H9 (cell line): ENCODE data around the gene DIAPH3. TPM values are rescaled to one million over a fixed set of nuclear protein-coding genes. Genes with fewer than 3 reads are reported as not detected.

ENCODE experiments used
- DNase-seq: peaks from one replicate; pipeline ENCODE4 v3.0.0-alpha.2; 2017
- H2AFZ ChIP-seq: one replicate; pipeline ENCODE4 v1.6.1; 2013; ENCODE audit warnings: mild to moderate bottlenecking, low read length, control low read depth, moderate library complexity
- H2AK5ac ChIP-seq: 2 replicates; pipeline ENCODE4 v1.6.1; 2013; ENCODE audit warnings: low read length, control low read depth, mixed read lengths; ENCODE audit not compliant: insufficient read length
- H2BK120ac ChIP-seq: one replicate; pipeline ENCODE4 v1.6.1; 2013; ENCODE audit warnings: low read depth, mild to moderate bottlenecking, low read length, control low read depth, inconsistent platforms; ENCODE audit not compliant: poor library complexity, severe bottlenecking
- H2BK12ac ChIP-seq: 2 replicates; pipeline ENCODE4 v1.6.1; 2013; ENCODE audit warnings: low read length, control low read depth, mixed read lengths, low read depth; ENCODE audit not compliant: insufficient read length
- H2BK15ac ChIP-seq: 2 replicates; pipeline ENCODE4 v1.6.1; 2013; ENCODE audit warnings: low read depth, low read length, control low read depth
- H2BK20ac ChIP-seq: one replicate; pipeline ENCODE4 v1.6.1; 2013; ENCODE audit warnings: low read depth, mild to moderate bottlenecking, low read length, control low read depth, inconsistent platforms; ENCODE audit not compliant: poor library complexity, severe bottlenecking
- H2BK5ac ChIP-seq: 2 replicates; pipeline ENCODE4 v1.6.1; 2013; ENCODE audit warnings: low read length, control low read depth, mixed read lengths; ENCODE audit not compliant: insufficient read length
- H3K14ac ChIP-seq: 2 replicates; pipeline ENCODE4 v1.6.1; 2013; ENCODE audit warnings: low read length, control low read depth; ENCODE audit not compliant: insufficient read depth
- H3K18ac ChIP-seq: 2 replicates; pipeline ENCODE4 v1.6.1; 2013; ENCODE audit warnings: low read depth, mild to moderate bottlenecking, mixed read lengths, low read length, control low read depth; ENCODE audit not compliant: insufficient read length
- H3K23ac ChIP-seq: 2 replicates; pipeline ENCODE4 v1.6.1; 2013; ENCODE audit warnings: low read length, control low read depth, mixed read lengths, low read depth; ENCODE audit not compliant: insufficient read length
- H3K23me2 ChIP-seq: 2 replicates; pipeline ENCODE4 v1.6.1; 2013; ENCODE audit warnings: low read depth, mild to moderate bottlenecking, mixed read lengths, low read length, control low read depth; ENCODE audit not compliant: insufficient read length, poor library complexity, severe bottlenecking
- H3K27ac ChIP-seq: 2 replicates; pipeline ENCODE4 v1.5.1; 2013; ENCODE audit warnings: low read length, control low read depth, mixed read lengths, low read depth; ENCODE audit not compliant: insufficient read length
- H3K27me3 ChIP-seq: 2 replicates; pipeline ENCODE4 v1.6.1; 2013; ENCODE audit warnings: low read length, control low read depth, inconsistent platforms; ENCODE audit not compliant: insufficient read depth
- H3K4ac ChIP-seq: 2 replicates; pipeline ENCODE4 v1.6.1; 2013; ENCODE audit warnings: low read depth, mild to moderate bottlenecking, control low read depth, inconsistent platforms, low read length, moderate library complexity
- H3K4me1 ChIP-seq: 2 replicates; pipeline ENCODE4 v1.6.1; 2013; ENCODE audit warnings: low read length, control low read depth, inconsistent platforms; ENCODE audit not compliant: insufficient read depth
- H3K4me2 ChIP-seq: 2 replicates; pipeline ENCODE4 v1.6.1; 2013; ENCODE audit warnings: low read length, control low read depth, mixed read lengths; ENCODE audit not compliant: insufficient read length, insufficient read depth
- H3K56ac ChIP-seq: 2 replicates; pipeline ENCODE4 v1.6.1; 2013; ENCODE audit warnings: low read depth, mild to moderate bottlenecking, mixed read lengths, low read length, control low read depth; ENCODE audit not compliant: insufficient read length
- H3K79me1 ChIP-seq: 2 replicates; pipeline ENCODE4 v1.6.1; 2013; ENCODE audit warnings: low read depth, mild to moderate bottlenecking, moderate library complexity, low read length, control low read depth, inconsistent platforms; ENCODE audit not compliant: insufficient read depth, poor library complexity, severe bottlenecking
- H3K79me2 ChIP-seq: 2 replicates; pipeline ENCODE4 v1.6.1; 2013; ENCODE audit warnings: low read length, control low read depth, inconsistent platforms; ENCODE audit not compliant: insufficient read depth
- H3K9ac ChIP-seq: 2 replicates; pipeline ENCODE4 v1.6.1; 2013; ENCODE audit warnings: low read length, control low read depth, mixed read lengths; ENCODE audit not compliant: insufficient read length; ENCODE audit errors: extremely low read depth
- H3K9me3 ChIP-seq: one replicate; pipeline ENCODE4 v1.6.1; 2013; ENCODE audit warnings: low read depth, low read length, inconsistent platforms; ENCODE audit not compliant: control insufficient read depth
- H3T11ph ChIP-seq: one replicate; pipeline ENCODE4 v1.6.1; 2013; ENCODE audit warnings: mild to moderate bottlenecking, low read length, control low read depth, inconsistent platforms
- H4K20me1 ChIP-seq: one replicate; pipeline ENCODE4 v1.6.1; 2013; ENCODE audit not compliant: control insufficient read depth, insufficient read length, insufficient read depth
- H4K5ac ChIP-seq: 2 replicates; pipeline ENCODE4 v1.6.1; 2013; ENCODE audit warnings: low read depth, mild to moderate bottlenecking, mixed read lengths, low read length, control low read depth; ENCODE audit not compliant: insufficient read length
- H4K8ac ChIP-seq: replicated peaks from 2 replicates; pipeline ENCODE4 v1.6.1; 2013; ENCODE audit warnings: low read length, control low read depth, mixed read lengths, low read depth; ENCODE audit not compliant: insufficient read length
- H4K91ac ChIP-seq: 2 replicates; pipeline ENCODE4 v1.6.1; 2013; ENCODE audit warnings: low read depth, mild to moderate bottlenecking, moderate library complexity, mixed read lengths, low read length, control low read depth; ENCODE audit not compliant: insufficient read length
- H3K27ac Mint-ChIP-seq, 3 experiments: 2 replicates in 2 of 3; 3 replicates in 1 of 3; pipeline ENCODE4 v1.8.0; 2020 to 2021; ENCODE audit warnings: mixed read lengths in 3 of 3, mild to moderate bottlenecking in 1 of 3, moderate library complexity in 1 of 3
- H3K27me3 Mint-ChIP-seq: 2 replicates; pipeline ENCODE4 v1.8.0; 2021; ENCODE audit warnings: low read depth, mild to moderate bottlenecking, moderate library complexity, mixed read lengths
- H3K36me3 Mint-ChIP-seq, 3 experiments: 2 replicates in 2 of 3; 3 replicates in 1 of 3; pipeline ENCODE4 v1.8.0; 2020 to 2021; ENCODE audit warnings: low read depth in 3 of 3, mixed read lengths in 3 of 3; ENCODE audit not compliant: insufficient read depth in 1 of 3
- H3K4me1 Mint-ChIP-seq, 2 experiments: 2 replicates each; pipeline ENCODE4 v1.8.0; 2020; ENCODE audit warnings: mixed read lengths in 2 of 2
- H3K4me3 Mint-ChIP-seq, 2 experiments: 2 replicates in 1 of 2; 3 replicates in 1 of 2; pipeline ENCODE4 v1.8.0; 2020 to 2021; ENCODE audit warnings: mild to moderate bottlenecking in 2 of 2, mixed read lengths in 2 of 2, moderate library complexity in 1 of 2
- H3K9me3 Mint-ChIP-seq, 2 experiments: 2 replicates in 1 of 2; 3 replicates in 1 of 2; pipeline ENCODE4 v1.8.0; 2020; ENCODE audit warnings: mild to moderate bottlenecking in 2 of 2, mixed read lengths in 2 of 2, moderate library complexity in 1 of 2
- WGBS: extraction: QIAGEN DNeasy Blood & Tissue Kit; methylation state at CpG from one replicate; pipeline ENCODE4 v1.1.7; 2013; ENCODE audit warnings: missing lambda C conversion rate, low lambda C conversion rate, mixed read lengths; ENCODE audit not compliant: insufficient read length; ENCODE audit errors: extremely low coverage; 5-methylcytosine and 5-hydroxymethylcytosine counted together
- total RNA-seq: library from RNA; stranded (reverse); gene quantifications from 2 replicates; pipeline ENCODE4 v1.2.1, GENCODE V29; 2021
- TF ChIP-seq, protein P1 (sequence below): fragments of 200-600 bp; sonication (generic); conservative IDR thresholded peaks from 3 replicates; pipeline ENCODE4 v1.8.0; 2021; ENCODE audit warnings: antibody characterized with exemption, mild to moderate bottlenecking

The DIAPH3 gene
- total RNA-seq, 1 experiment from 2014 or later, result 23.1 TPM

DNA sequence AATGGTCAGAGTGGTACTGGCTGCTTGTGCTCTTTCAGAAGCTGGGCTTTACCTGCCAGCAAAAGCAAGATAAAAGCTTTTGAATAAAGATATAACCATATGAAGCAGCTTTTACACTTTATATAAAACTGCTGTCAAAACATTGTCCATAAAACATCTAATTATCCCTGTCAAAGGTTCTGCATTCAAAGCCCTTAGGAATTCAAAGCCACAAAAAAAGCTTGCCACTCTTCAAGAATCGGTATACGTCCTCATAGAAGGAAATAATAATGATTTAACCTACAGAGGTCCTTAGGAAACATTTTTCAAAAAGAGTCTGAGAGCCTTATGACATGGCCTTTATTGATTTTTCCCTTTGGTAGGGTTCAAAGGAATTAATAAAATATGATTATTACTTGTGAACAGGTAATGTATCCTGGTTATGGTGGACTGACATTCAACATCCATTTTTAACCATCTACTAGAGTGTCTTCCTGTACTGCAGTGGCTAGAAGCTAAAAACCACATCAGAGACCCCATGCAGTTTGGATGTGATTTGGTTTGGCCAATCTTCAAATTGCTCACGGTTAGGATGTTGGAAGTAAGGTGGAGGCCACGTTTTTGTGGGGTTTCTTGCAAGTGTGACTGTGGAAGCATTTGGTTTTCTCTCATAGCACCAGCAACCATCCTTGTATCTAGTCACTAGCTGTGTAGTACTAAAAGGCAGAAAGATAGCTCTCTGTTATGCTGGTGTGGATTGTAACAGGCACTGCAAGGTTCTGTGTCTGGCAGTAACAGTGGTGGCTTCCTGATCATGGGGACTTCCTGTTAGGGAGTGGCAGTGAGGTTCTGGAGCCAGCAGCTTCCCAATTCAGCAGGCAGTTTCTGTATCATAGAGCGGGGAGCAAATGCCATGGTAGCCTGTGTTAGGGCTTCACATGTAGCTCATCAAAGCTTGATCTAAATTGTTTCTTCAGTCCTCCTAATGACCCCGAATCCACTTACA is 441.5 kb downstream of the DIAPH3 start:
- H3K27ac ChIP-seq, result no peak overlapping the region
- no peak overlapping the region for H2BK15ac ChIP-seq
- TF ChIP-seq, protein P1, sequence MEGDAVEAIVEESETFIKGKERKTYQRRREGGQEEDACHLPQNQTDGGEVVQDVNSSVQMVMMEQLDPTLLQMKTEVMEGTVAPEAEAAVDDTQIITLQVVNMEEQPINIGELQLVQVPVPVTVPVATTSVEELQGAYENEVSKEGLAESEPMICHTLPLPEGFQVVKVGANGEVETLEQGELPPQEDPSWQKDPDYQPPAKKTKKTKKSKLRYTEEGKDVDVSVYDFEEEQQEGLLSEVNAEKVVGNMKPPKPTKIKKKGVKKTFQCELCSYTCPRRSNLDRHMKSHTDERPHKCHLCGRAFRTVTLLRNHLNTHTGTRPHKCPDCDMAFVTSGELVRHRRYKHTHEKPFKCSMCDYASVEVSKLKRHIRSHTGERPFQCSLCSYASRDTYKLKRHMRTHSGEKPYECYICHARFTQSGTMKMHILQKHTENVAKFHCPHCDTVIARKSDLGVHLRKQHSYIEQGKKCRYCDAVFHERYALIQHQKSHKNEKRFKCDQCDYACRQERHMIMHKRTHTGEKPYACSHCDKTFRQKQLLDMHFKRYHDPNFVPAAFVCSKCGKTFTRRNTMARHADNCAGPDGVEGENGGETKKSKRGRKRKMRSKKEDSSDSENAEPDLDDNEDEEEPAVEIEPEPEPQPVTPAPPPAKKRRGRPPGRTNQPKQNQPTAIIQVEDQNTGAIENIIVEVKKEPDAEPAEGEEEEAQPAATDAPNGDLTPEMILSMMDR, result no peak

More for the DNA sequence above, 441.5 kb downstream of the DIAPH3 start:
- Histone ChIP-seq H2AK5ac (no peak overlapping the region), H3K23me2 (no peaks in the 10 kb centered on the region), H3K18ac (no peak overlapping the region), H4K20me1 (no peaks in the 10 kb centered on the region), H4K5ac (no peak overlapping the region), H3K79me2 (no peaks in the 10 kb centered on the region), H3K79me1 (no peaks in the 10 kb centered on the region), H3K56ac (no peak overlapping the region), H4K91ac (no peak overlapping the region), H3K27me3 (no peaks in the 10 kb centered on the region), H4K8ac (no peak overlapping the region), H2BK5ac (no peak overlapping the region), H2BK12ac (no peak overlapping the region), H2AFZ (no peak overlapping the region), H2BK20ac (no peak overlapping the region), H2BK120ac (no peak overlapping the region), H3K4me1 (peaks cover 3% of the 10 kb centered on the region; the same call in 1 of the 2 replicates), H3K4ac (no peak overlapping the region), H3K9ac (no peak overlapping the region), H3K4me2 (no peak overlapping the region), H3K14ac (no peak overlapping the region), H3K23ac (no peak overlapping the region), H3T11ph (no peak overlapping the region), H3K9me3 (no peaks in the 10 kb centered on the region)
- H3K27ac Mint-ChIP-seq, result no peak overlapping the region; a peak in 1 of 7 replicates
- DNase-seq, result no peak
- 0 out of 4 replicates have a peak, but pooled peaks cover 3 to 4% of the 10 kb centered on the region in 2 experiments for H3K4me1 Mint-ChIP-seq
- H3K4me3 Mint-ChIP-seq, result no peak overlapping the region
- no peaks in the 10 kb centered on the region for H3K27me3 Mint-ChIP-seq
- no CpG with 5 or more reads among the region's 6 CpGs for WGBS
- no peaks in the 10 kb centered on the region for H3K36me3 Mint-ChIP-seq
- no peaks in the 10 kb centered on the region for H3K9me3 Mint-ChIP-seq
